Activated naive CD8-positive, alpha-beta T cell treated with anti-CD3 and anti-CD28 coated beads, Interleukin-2, amount 50 U/mL, for 24 hours (primary cell): Measurements from ENCODE around the gene TOB2.

ENCODE experiments used
- ATAC-seq: fragments of 150-1000 bp; cut with Tn5 transposase; one replicate; pipeline ENCODE4 v1.10.0; 2021
- DNase-seq: peaks from one replicate; pipeline ENCODE4 v3.0.0; 2021
- H3K27ac Mint-ChIP-seq: one replicate; pipeline ENCODE4 v1.8.0; 2021; ENCODE audit warnings: mild to moderate bottlenecking, mixed read lengths
- H3K27me3 Mint-ChIP-seq: one replicate; pipeline ENCODE4 v1.8.0; 2021; ENCODE audit warnings: mixed read lengths
- H3K36me3 Mint-ChIP-seq: one replicate; pipeline ENCODE4 v1.8.0; 2021; ENCODE audit warnings: low read depth, mixed read lengths
- H3K4me1 Mint-ChIP-seq: one replicate; pipeline ENCODE4 v1.8.0; 2021; ENCODE audit warnings: mixed read lengths
- H3K4me3 Mint-ChIP-seq: one replicate; pipeline ENCODE4 v1.8.0; 2021; ENCODE audit warnings: mild to moderate bottlenecking, moderate library complexity, mixed read lengths
- H3K9me3 Mint-ChIP-seq: one replicate; pipeline ENCODE4 v1.8.0; 2021; ENCODE audit warnings: mixed read lengths

Gene TOB2

DNA sequence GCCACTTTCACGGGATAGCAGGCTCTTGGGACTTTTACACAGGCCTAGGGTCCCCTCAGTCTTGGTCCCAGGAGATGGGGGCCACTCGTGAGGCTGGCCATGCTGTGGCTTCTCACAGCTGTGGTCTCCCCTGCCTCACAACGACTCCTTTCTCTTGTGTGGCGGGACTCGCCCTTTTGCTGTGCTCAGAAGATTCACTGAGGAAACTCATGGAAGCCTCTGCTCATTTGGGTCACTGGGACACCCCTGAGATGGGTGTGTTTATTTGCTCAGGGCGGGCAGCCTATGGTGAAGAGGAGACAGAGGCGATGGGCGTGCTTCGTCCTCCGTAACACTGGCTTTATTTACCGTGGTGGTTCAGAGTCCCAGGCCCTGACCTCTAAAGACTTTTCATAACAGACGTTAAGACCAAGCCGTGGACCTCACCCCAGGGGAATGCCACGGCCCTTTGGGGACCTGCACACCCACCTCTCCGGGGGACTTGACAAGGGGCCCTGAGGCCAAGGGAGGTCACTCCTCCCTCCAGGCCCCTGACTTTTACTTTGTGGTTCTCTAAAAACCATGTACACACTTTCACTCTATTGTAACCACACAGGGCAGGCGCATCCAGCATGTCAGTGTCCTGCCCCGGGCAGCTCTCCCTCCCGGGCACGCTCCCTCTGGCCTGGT, 49.3 kb downstream of the TOB2 start:
- Mint-ChIP-seq H3K36me3 (peaks cover 2% of the 10 kb centered on the region), H3K27ac (no peak overlapping the region), H3K9me3 (no peaks in the 10 kb centered on the region), H3K27me3 (no peaks in the 10 kb centered on the region), H3K4me3 (no peak overlapping the region), H3K4me1 (no peaks in the 10 kb centered on the region)
- DNase-seq (no peak), ATAC-seq (no peak)

DNA sequence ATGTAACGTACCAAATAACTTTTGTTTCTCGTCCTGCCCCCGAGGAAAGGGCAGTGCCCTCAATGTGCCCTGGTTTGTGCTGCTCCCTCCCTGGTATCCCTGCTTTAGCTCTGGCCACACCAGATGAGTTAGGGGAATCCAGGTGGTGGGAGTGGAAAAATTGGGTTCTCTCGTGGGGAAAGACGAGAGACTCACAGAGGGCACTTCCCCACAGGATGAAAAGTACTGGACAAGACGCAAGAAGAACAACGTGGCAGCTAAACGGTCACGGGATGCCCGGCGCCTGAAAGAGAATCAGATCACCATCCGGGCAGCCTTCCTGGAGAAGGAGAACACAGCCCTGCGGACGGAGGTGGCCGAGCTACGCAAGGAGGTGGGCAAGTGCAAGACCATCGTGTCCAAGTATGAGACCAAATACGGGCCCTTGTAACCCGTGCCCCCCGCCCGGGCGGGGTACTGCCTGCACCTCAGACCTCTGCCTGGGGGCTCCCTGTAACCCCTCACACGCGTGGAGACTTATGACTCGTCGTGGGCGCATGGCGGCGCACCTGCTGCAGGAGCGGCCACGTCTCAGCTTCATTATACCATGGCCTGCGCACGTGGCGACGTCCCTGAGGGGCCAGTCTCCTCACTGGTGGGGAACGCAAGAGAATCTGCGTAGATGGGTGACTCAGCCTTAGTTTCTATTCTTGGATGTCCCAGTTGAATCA, 50.9 kb downstream of the TOB2 start:
- DNase-seq = no peak
- Mint-ChIP-seq H3K4me3 (no peak overlapping the region), H3K9me3 (no peaks in the 10 kb centered on the region), H3K27me3 (no peaks in the 10 kb centered on the region), H3K36me3 (peaks cover 5% of the 10 kb centered on the region), H3K27ac (no peak overlapping the region), H3K4me1 (no peaks in the 10 kb centered on the region)
- ATAC-seq = no peak

DNA sequence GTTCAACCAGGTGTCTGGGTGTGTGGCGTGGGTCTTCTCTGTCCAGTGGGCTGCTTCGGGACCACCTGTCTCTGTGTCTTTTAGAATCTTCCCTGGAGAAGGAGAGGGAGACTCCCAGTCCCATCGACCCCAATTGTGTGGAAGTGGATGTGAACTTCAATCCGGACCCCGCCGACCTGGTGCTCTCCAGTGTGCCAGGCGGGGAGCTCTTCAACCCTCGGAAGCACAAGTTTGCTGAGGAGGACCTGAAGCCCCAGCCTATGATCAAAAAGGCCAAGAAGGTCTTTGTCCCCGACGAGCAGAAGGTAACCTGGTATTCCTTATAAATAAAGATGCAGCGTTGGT, 52.6 kb downstream of the TOB2 start:
- H3K27me3 Mint-ChIP-seq = no peaks in the 10 kb centered on the region
- no peak for DNase-seq
- no peaks in the 10 kb centered on the region for H3K4me1 Mint-ChIP-seq
- ATAC-seq = no peak
- H3K4me3 Mint-ChIP-seq = no peak overlapping the region
- no peaks in the 10 kb centered on the region for H3K9me3 Mint-ChIP-seq
- H3K36me3 Mint-ChIP-seq = peaks cover 7% of the 10 kb centered on the region
- no peak overlapping the region for H3K27ac Mint-ChIP-seq

DNA sequence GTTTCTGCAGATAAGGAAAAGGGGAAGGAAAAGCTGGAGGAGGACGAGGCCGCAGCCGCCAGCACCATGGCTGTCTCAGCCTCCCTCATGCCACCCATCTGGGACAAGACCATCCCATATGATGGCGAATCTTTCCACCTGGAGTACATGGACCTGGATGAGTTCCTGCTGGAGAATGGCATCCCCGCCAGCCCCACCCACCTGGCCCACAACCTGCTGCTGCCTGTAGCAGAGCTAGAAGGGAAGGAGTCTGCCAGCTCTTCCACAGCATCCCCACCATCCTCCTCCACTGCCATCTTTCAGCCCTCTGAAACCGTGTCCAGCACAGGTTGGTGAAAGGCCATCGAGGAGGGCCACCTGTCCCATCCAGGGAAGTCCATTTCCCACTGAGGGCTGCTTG, 59.3 kb downstream of the TOB2 start:
- ATAC-seq (no peak), DNase-seq (no peak)
- no peaks in the 10 kb centered on the region for H3K27me3 Mint-ChIP-seq
- peaks cover 7% of the 10 kb centered on the region for H3K4me1 Mint-ChIP-seq
- peaks cover 6% of the 10 kb centered on the region for H3K36me3 Mint-ChIP-seq
- H3K27ac Mint-ChIP-seq = no peak overlapping the region
- no peaks in the 10 kb centered on the region for H3K9me3 Mint-ChIP-seq
- H3K4me3 Mint-ChIP-seq = no peak overlapping the region

DNA sequence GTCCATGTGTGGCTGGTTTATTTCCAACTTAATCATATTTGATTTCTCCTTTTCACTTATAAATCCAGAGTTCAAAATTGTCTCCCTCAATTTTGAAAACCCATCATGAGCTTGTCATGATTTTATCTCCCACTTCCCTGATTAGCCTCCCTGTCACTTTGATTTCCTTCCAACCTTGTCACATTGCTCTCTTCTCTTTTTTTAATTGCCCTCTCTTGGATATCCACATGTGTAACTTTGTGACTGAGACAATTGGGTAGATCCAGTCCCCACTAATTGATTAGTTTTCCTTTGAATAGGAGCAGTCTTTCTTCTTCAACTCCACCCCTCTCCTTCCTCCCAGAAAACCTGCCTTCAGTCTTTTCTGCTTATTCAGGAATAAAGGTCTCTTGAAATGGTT, 62.5 kb downstream of the TOB2 start:
- ATAC-seq (no peak), DNase-seq (no peak)
- H3K27me3 Mint-ChIP-seq = no peaks in the 10 kb centered on the region
- H3K9me3 Mint-ChIP-seq = no peaks in the 10 kb centered on the region
- no peak overlapping the region for H3K4me3 Mint-ChIP-seq
- H3K36me3 Mint-ChIP-seq = peaks cover 1% of the 10 kb centered on the region
- H3K4me1 Mint-ChIP-seq = peaks cover 14% of the 10 kb centered on the region
- H3K27ac Mint-ChIP-seq = no peak overlapping the region
